Spleen (tissue), 3 donors: Measurements from ENCODE around the gene KLF3.

Experiments used
- POLR2A ChIP-seq, 3 donors: fragments of 450-650 bp; IDR thresholded peaks; one replicate each; pipeline ENCODE4 v1.5.1; 2017; ENCODE audit warnings: antibody characterized with exemption in 3 of 3, mild to moderate bottlenecking in 1 of 3
- POLR2AphosphoS5 ChIP-seq, 3 donors: sonication (generic); formaldehyde crosslinking; IDR thresholded peaks; one replicate each; pipeline ENCODE4 v1.5.1; 2017; ENCODE audit warnings: antibody characterized with exemption in 3 of 3

DNA sequence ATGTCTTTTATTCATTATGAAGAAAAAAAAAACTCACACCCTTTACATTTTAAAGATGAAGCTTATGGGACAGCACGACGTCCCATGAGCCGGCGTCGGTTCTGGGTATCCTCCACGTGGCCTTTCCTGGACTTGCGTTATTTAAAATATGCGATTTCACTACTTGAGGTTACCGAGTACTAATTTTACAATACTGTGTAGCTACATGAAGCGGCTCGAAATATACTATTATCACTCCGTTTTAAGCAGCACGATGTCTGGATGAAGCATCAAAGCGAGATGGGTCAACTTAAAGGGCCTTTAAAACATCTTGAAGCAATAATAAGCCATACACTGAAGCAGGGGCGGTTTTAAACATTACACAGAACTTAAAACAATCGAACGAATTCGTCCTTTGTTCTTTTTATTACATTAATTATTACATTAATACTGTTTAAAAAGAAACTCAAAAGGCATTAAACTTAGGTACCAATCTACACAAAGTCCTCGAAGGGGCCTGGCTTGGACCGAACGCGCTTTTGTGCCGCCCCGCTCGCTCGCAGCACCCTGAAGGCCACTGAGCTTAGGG, 1.4 kb upstream of the KLF3 start:
- TF ChIP-seq POLR2A (IDR thresholded peaks at IDR 0.05) = no peak
- no peak for TF ChIP-seq POLR2AphosphoS5 (IDR thresholded peaks at IDR 0.05)
